PFSK-1 (cell line): ENCODE measurements around the gene NAA38.

Source experiments
- FOXP2 ChIP-seq: optimal IDR thresholded peaks from 2 replicates; pipeline ENCODE3; 2011; ENCODE audit warnings: borderline replicate concordance, control low read depth, inconsistent platforms; ENCODE audit not compliant: insufficient read depth; ENCODE audit errors: extremely low read length, extremely low read depth
- POLR2AphosphoS5 ChIP-seq: IDR thresholded peaks from 2 replicates; pipeline ENCODE4 v1.6.1; 2012; ENCODE audit warnings: low read depth, mild to moderate bottlenecking, control low read depth, low read length, moderate library complexity
- REST ChIP-seq, 2 experiments: IDR thresholded peaks; 2 replicates each; pipeline versions ENCODE4 v1.6.1 to v1.8.0; 2011 to 2012; ENCODE audit warnings: low read depth in 2 of 2, low read length in 2 of 2, control low read depth in 1 of 2, inconsistent platforms in 1 of 2, mild to moderate bottlenecking in 1 of 2, moderate library complexity in 1 of 2; ENCODE audit not compliant: insufficient read depth in 1 of 2
- SIN3A ChIP-seq: IDR thresholded peaks from 2 replicates; pipeline ENCODE4 v1.6.1; 2012; ENCODE audit warnings: mild to moderate bottlenecking, low read length, moderate library complexity, borderline replicate concordance; ENCODE audit not compliant: insufficient read depth
- TAF1 ChIP-seq: IDR thresholded peaks from 2 replicates; pipeline ENCODE4 v1.6.1; 2012; ENCODE audit warnings: low read length, control low read depth, borderline replicate concordance; ENCODE audit not compliant: insufficient read depth

GRCh38 chr17:7894866-7895265, 37.5 kb upstream of the NAA38 start:
- TF ChIP-seq POLR2AphosphoS5 (no peak), TAF1 (no peak), FOXP2 (no peak), SIN3A (no peak), REST (IDR thresholded peaks at IDR 0.05; ENCODE audit: insufficient read depth in 1 of 2, low read depth in 2 of 2, low read length in 2 of 2) (no peak)
